ENCODE results near the gene REXO5.

Gene REXO5

GRCh38 chr16:20871941-20872815 lies 65.9 kb downstream of the REXO5 start:
- DNase-seq (ENCODE audit: low read depth): no peak

DNA sequence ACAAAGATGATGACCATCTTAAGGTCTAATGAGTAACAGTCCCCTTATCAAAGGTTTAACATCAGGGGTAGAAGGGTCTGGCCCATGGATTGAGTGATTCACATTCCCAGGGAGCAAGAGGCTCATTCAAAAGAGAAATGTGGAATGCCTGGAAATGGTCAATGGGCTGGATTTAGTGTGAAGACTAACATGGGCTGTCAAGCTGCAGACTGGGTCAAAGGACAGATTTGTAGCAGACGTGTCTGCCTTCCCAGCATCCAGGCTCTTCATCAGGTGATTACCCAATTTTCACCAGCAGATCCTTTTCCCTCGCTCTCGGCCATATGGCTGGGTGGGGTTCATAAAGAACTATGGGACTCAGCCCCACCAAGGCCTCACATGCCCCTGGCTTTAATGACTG lies 67.0 kb downstream of the REXO5 start:
- no peak for DNase-seq (ENCODE audit: low read depth)

GRCh38 chr16:20874088-20874581 lies 67.8 kb downstream of the REXO5 start:
- DNase-seq (ENCODE audit: low read depth): no peak

GRCh38 chr16:20875355-20875650 lies 69.0 kb downstream of the REXO5 start:
- DNase-seq (ENCODE audit: low read depth): no peak

GRCh38 chr16:20878682-20879147 lies 72.4 kb downstream of the REXO5 start:
- DNase-seq (ENCODE audit: low read depth): no peak

- DNase-seq (ENCODE audit: low read depth): no peak
Measured at GRCh38 chr16:20879175-20880040, 73.1 kb downstream of the REXO5 start.

DNA sequence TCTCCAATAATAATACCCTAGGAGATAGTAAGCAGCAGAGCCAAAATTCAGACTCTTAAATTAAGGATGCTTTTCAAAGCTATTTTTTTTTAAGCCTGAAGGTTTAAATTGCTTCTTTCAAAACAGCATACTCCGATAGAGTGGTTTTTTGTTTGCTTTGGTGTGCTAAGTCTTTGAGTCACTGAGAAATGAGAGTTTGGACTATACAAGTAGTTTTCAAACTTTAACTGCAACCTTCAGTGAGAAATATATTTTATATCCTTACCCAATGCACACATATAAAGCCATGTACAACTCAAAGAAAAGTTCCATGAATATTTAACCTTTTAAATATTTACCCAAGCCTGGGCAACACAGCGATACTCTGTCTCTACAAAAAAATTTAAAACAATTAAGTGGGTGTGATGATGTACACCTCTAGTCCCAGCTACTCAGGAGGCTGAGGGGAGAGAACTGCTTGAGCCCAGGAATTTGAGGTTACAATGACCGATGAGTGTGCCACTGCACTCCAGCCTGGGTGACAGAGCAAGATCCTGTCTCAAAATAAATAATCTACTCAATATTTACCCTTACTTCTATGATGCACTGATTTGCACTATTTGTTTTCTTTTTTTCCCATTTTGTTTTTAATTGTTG lies 74.7 kb downstream of the REXO5 start:
- DNase-seq (ENCODE audit: low read depth): no peak

- no peak for DNase-seq (ENCODE audit: low read depth)
Measured at GRCh38 chr16:20881503-20881878, 75.2 kb downstream of the REXO5 start.

- DNase-seq (ENCODE audit: low read depth): no peak
Measured at GRCh38 chr16:20883554-20884239, 77.4 kb downstream of the REXO5 start.

DNA sequence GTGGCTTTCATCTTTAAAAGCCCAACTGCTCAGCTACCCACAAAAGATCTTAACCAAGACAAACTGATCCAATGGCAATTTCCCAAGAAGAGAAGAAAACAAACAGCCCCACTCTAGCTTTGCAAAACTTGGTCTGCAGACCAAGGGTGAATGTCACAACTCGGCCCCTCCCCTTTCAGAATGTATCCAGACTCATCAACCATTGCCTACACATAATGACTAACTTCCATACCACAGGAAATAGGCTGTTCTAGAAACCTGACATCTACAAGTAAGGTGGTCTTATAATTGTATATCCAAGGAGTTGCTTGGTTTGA lies 77.9 kb downstream of the REXO5 start:
- DNase-seq (ENCODE audit: low read depth): no peak

- DNase-seq (ENCODE audit: low read depth): no peak
Measured at GRCh38 chr16:20886320-20886719, 80.0 kb downstream of the REXO5 start.

DNA sequence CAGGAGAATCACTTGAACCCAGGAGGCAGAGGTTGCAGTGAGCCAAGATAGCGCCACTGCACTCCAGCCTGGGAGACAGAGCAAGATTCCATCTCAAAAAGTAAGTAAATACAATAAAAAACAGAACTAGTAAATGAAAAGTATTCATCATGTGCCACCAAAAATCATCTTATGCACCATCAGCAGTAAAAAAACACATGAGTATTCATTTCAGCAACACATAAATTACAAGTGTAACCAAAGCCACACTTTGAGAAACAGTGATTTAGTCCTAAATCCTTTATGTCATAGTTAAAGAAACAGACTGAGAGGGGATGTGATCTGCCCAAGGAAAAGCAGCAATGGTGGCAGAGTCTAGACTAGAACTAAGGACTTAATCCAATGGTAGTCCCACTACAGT lies 80.9 kb downstream of the REXO5 start:
- DNase-seq (ENCODE audit: low read depth): no peak

DNA sequence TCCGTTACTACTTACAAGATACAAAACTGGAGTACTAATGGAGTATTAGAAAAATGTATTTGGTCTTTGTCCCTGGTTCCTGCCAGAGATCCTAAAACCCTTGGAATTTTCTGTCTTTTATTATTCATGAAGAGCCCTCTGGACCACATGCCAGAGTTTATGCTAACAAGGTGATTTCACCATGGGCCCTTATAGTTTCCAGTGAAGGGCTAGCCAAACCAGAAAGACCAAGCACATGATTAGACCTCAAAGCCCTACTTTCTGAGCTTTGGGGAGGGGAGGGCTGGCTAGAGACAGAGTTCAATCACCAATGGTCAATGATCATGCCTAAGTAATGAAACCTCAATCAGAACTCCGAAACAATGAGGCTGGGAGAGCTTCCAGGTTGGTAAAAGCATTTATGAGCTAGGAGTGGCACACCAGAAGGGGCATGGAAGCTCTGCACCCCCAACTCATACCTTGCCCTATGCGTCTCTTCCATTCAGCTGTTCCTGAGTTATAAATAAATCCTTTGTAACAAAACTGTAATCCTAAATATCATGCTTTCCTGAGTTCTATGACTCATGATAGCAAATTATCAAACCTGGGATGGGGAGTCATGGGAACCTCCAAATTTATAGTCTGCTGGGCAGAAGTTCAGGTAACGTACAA lies 83.4 kb downstream of the REXO5 start:
- DNase-seq (ENCODE audit: low read depth): no peak

- no peak for DNase-seq (ENCODE audit: low read depth)
Measured at GRCh38 chr16:20894388-20894787, 88.1 kb downstream of the REXO5 start.

DNA sequence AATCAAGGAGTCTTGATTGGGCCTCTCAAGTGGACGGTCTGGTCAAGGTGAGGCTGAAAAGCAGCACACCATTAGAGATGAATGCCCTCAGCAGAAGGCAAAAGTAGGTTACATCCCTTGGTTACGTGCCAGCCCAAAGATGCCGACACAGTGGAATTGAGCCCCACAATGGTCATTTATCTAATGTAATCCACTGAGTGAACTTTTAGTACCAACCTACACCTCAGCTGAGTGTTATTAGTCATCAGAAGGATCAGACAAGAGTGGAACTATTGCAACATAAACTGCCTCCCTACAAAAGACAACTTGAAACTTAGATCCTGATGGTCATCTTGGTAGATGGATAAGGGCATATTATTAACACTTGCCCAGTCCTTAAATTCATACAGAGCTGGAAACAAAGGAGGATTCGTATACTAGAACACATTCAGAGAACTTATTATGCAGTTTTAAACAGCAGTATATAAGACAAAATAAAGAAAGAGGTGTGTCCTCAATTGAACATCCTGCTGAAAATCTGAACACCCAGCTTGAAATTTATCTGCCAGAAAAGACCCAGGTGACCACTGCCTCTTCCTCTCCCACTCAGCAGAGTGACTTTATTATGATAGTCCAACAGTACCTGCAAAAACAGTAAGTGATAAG lies 91.0 kb downstream of the REXO5 start:
- no peak for DNase-seq (ENCODE audit: low read depth)

GRCh38 chr16:20897922-20898321 lies 91.6 kb downstream of the REXO5 start:
- no peak for DNase-seq (ENCODE audit: low read depth)

DNA sequence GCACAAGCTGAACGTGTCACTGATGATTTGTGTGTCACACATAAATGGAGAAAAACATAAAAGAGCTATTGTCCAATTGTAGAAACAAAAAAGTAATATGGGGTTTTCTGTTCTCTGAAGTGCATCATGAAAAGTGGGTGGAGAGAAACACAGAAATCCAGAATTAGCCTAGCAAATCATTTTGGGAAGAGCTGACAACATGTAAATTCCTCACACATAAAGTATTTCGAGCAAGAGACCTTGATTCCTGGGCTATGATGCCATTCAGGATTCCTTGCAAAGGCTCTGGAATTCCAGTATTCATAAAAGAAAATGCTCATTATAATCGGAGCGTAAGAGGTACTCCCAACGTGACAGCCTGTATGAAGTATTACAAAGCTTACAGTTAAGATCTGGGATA lies 92.7 kb downstream of the REXO5 start:
- no peak for DNase-seq (ENCODE audit: low read depth)

Data from activated T-helper 1 cell treated with Interleukin-2 at 50 U/mL for 16 hours (primary cell).